Natural killer cell (primary cell): Measurements from ENCODE around the gene ESPNL. TPM values are rescaled to one million over a fixed set of nuclear protein-coding genes. Genes with fewer than 3 reads are reported as not detected.

ENCODE experiments used
- ATAC-seq, 3 donors: fragments of 150-1000 bp in 2 of 3; fragments of 200-7000 bp in 1 of 3; cut with Tn5 transposase; 1 replicate in 1 of 3; 2 replicates in 2 of 3; pipeline ENCODE4 v1.10.0; 2021; ENCODE audit warnings: mild to moderate bottlenecking in 2 of 3, moderate library complexity in 2 of 3
- DNase-seq, 2 donors: peaks; one replicate each; pipeline versions ENCODE4 v3.0.0 to v3.0.0-alpha.2; 2013 to 2021; ENCODE audit warnings: mixed read lengths in 1 of 2
- H3K27ac ChIP-seq: one replicate; pipeline ENCODE4 v1.5.1; 2013; ENCODE audit warnings: mild to moderate bottlenecking, low read length
- H3K27me3 ChIP-seq: one replicate; pipeline ENCODE4 v1.6.1; 2013; ENCODE audit warnings: low read length; ENCODE audit not compliant: control insufficient read depth, insufficient read depth
- H3K36me3 ChIP-seq: one replicate; pipeline ENCODE4 v1.6.1; 2013; ENCODE audit warnings: low read length; ENCODE audit not compliant: control insufficient read depth, insufficient read depth
- H3K4me1 ChIP-seq: one replicate; pipeline ENCODE4 v1.6.1; 2013; ENCODE audit warnings: low read length; ENCODE audit not compliant: control insufficient read depth, insufficient read depth
- H3K4me3 ChIP-seq: one replicate; pipeline ENCODE4 v1.5.1; 2013; ENCODE audit warnings: low read length
- H3K9me3 ChIP-seq: one replicate; pipeline ENCODE4 v1.6.1; 2013; ENCODE audit warnings: low read length; ENCODE audit not compliant: control insufficient read depth, insufficient read depth
- H3K27ac Mint-ChIP-seq, 2 donors: one replicate each; pipeline ENCODE4 v1.8.0; 2022; ENCODE audit warnings: mild to moderate bottlenecking in 2 of 2, mixed read lengths in 2 of 2, moderate library complexity in 1 of 2
- H3K27me3 Mint-ChIP-seq, 2 donors: one replicate each; pipeline ENCODE4 v1.8.0; 2022; ENCODE audit warnings: low read depth in 2 of 2, mixed read lengths in 2 of 2
- H3K36me3 Mint-ChIP-seq: one replicate; pipeline ENCODE4 v1.8.0; 2022; ENCODE audit warnings: mixed read lengths
- H3K4me1 Mint-ChIP-seq, 2 donors: one replicate each; pipeline ENCODE4 v1.8.0; 2022; ENCODE audit warnings: mixed read lengths in 2 of 2
- H3K4me3 Mint-ChIP-seq: one replicate; pipeline ENCODE4 v1.8.0; 2022; ENCODE audit warnings: mild to moderate bottlenecking, moderate library complexity, mixed read lengths
- H3K9me3 Mint-ChIP-seq, 2 donors: one replicate each; pipeline ENCODE4 v1.8.0; 2022; ENCODE audit warnings: mixed read lengths in 2 of 2
- CTCF ChIP-seq: fragments of 200-600 bp; IDR thresholded peaks from one replicate; pipeline ENCODE4 v1.8.0; 2022; ENCODE audit warnings: antibody characterized with exemption
- WGBS: methylation state at CpG from one replicate; pipeline ENCODE4 v1.1.7; 2013; ENCODE audit warnings: missing lambda C conversion rate; ENCODE audit not compliant: insufficient coverage; 5-methylcytosine and 5-hydroxymethylcytosine counted together
- intact Hi-C: fragments of 100-400 bp; cut with micrococcal nuclease; formaldehyde crosslinking; loops from one replicate; pipeline ENCODE4 v1.14.2; 2022
- total RNA-seq, 4 donors: library from RNA; stranded (reverse); fragments of 120-200 nt in 1 of 4; gene quantifications; one replicate each; pipeline versions ENCODE4 v1.2.3 to v1.2.4, GENCODE V29; 2013 to 2022

ESPNL gene
- total RNA-seq, 3 donors from 2014 or later (not counting 1 experiment from before 2014, with no cell fraction given), result not detected

- no peaks in the 10 kb centered on the region for H3K4me1 Mint-ChIP-seq
- DNase-seq, result no peak
- no peak for TF ChIP-seq CTCF
- no peaks in the 10 kb centered on the region for H3K27me3 ChIP-seq
- H3K9me3 Mint-ChIP-seq, result no peaks in the 10 kb centered on the region
- intact Hi-C loops, result no loop called here
- WGBS, result 88% methylated on average over 15 of the region's 15 CpGs
- H3K27ac Mint-ChIP-seq, result no peak overlapping the region
- H3K4me3 ChIP-seq, result no peak overlapping the region
- H3K36me3 Mint-ChIP-seq, result no peaks in the 10 kb centered on the region
- no peak overlapping the region for H3K27ac ChIP-seq
- H3K27me3 Mint-ChIP-seq, result no peaks in the 10 kb centered on the region
- H3K4me1 ChIP-seq, result peaks cover 13% of the 10 kb centered on the region
- H3K4me3 Mint-ChIP-seq, result no peak overlapping the region
- ATAC-seq, result no peak
- H3K9me3 ChIP-seq, result no peaks in the 10 kb centered on the region
- H3K36me3 ChIP-seq, result no peaks in the 10 kb centered on the region
Observed at GRCh38 chr2:238135601-238136150, 35.5 kb downstream of the ESPNL start.

GRCh38 chr2:238136820-238137537, 36.8 kb downstream of the ESPNL start:
- Mint-ChIP-seq H3K9me3 (no peaks in the 10 kb centered on the region), H3K4me1 (peaks cover 7 to 8% of the 10 kb centered on the region in 2 donors), H3K27me3 (no peaks in the 10 kb centered on the region), H3K36me3 (no peaks in the 10 kb centered on the region), H3K27ac (no peak overlapping the region), H3K4me3 (no peak overlapping the region)
- WGBS, result 87% methylated on average over 14 of the region's 14 CpGs
- DNase-seq (no peak), ATAC-seq (no peak)
- TF ChIP-seq CTCF, result no peak
- no peaks in the 10 kb centered on the region for H3K9me3 ChIP-seq
- no peak overlapping the region for H3K27ac ChIP-seq
- no peak overlapping the region for H3K4me3 ChIP-seq
- intact Hi-C loops, result no loop called here
- H3K36me3 ChIP-seq, result no peaks in the 10 kb centered on the region
- peaks cover 19% of the 10 kb centered on the region for H3K4me1 ChIP-seq
- H3K27me3 ChIP-seq, result no peaks in the 10 kb centered on the region

- Histone ChIP-seq H3K36me3 (no peaks in the 10 kb centered on the region), H3K4me1 (peaks cover 20% of the 10 kb centered on the region), H3K27me3 (no peaks in the 10 kb centered on the region), H3K4me3 (no peak overlapping the region), H3K9me3 (no peaks in the 10 kb centered on the region), H3K27ac (no peak overlapping the region)
- Mint-ChIP-seq H3K4me1 (peaks cover 8 to 9% of the 10 kb centered on the region in 2 donors), H3K36me3 (no peaks in the 10 kb centered on the region), H3K27ac (no peak overlapping the region), H3K9me3 (no peaks in the 10 kb centered on the region), H3K4me3 (no peak overlapping the region), H3K27me3 (no peaks in the 10 kb centered on the region)
- ATAC-seq (no peak), DNase-seq (no peak)
- intact Hi-C loops, result no loop called here
- 93% methylated on average over 13 of the region's 13 CpGs for WGBS
- no peak for TF ChIP-seq CTCF
Observed at GRCh38 chr2:238137885-238138284, 37.7 kb downstream of the ESPNL start.
